Measurements from ENCODE around the gene RENBP. TPM values are rescaled to one million over a fixed set of nuclear protein-coding genes. Genes with fewer than 3 reads are reported as not detected.
"Not testable (repeated sequence)": the region's sequence is repeated elsewhere in the genome, so short reads cannot be mapped to it uniquely, and the experiment has no call there.

RENBP gene
- polyA plus RNA-seq, 3 donors = 2.7 to 125 (median 3.8) TPM

DNA sequence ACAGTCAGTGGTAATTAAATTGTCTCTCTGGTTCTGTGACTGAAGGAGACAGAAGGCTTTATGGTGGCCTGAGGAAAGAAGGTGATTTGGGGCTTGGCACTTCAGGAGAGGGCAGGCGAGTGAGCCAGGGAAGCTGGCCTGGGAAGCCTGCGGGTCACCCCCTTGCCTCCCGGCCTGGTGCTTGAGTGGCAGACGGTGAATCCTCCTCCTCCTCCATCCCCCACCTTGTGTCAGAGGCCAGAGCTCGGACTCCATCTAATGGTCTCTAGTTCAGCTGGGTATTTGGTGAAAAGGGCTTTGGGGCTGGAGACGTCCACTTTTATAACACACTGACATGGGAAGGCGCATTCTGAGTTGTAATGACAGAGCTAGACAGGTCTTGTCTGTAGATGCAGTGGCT is 36.8 kb upstream of the RENBP start:
- Histone ChIP-seq H3K9ac (ENCODE audit: insufficient read depth, low read length, poor library complexity, severe bottlenecking) (peak overlapping the region; percentile 44), H3K4me2 (replicated peaks; ENCODE audit: extremely low read depth, low read length, poor library complexity, severe bottlenecking) (peak overlapping the region; percentile 42), H3K4me3 (replicated peaks in 1 of 3; ENCODE audit: low read depth in 2 of 3, low read length in 3 of 3) (peak overlapping the region in 1 of 3 experiments; percentile 20), H4K20me1 (ENCODE audit: insufficient read depth, low read length) (peaks cover 24% of the 10 kb centered on the region), H2AFZ (ENCODE audit: insufficient read depth, low read depth, low read length, poor library complexity, severe bottlenecking) (peak overlapping the region; percentile 57), H3K79me2 (ENCODE audit: insufficient read depth, low read length) (peaks cover 9% of the 10 kb centered on the region), H3K36me3 (replicated peaks in 1 of 2; ENCODE audit: control insufficient read depth in 1 of 2, insufficient read depth in 2 of 2, low read length in 2 of 2) (no peaks in the 10 kb centered on the region), H3K27ac (ENCODE audit: low read depth in 1 of 2, low read length in 2 of 2) (peak overlapping the region; percentile 88 to 92), H3K9me3 (replicated peaks in 1 of 2; ENCODE audit: control insufficient read depth in 1 of 2, insufficient read depth in 1 of 2, low read length in 2 of 2) (no peaks in the 10 kb centered on the region), H3K4me1 (ENCODE audit: control insufficient read depth in 1 of 2, insufficient read depth in 2 of 2, low read length in 2 of 2) (peaks cover 58 to 61% of the 10 kb centered on the region in 2 donors), H3K27me3 (ENCODE audit: control insufficient read depth in 2 of 2, insufficient read depth in 2 of 2, low read length in 2 of 2) (no peaks in the 10 kb centered on the region)
- H3K27me3 Mint-ChIP-seq (ENCODE audit: low read depth in 3 of 3) = peaks cover 0 to 60% (median 2%) of the 10 kb centered on the region in 3 donors
- H3K4me1 Mint-ChIP-seq = peaks cover 53% of the 10 kb centered on the region
- H3K27ac Mint-ChIP-seq = peak overlapping the region; percentile 89 to 99 (median 96)
- H3K36me3 Mint-ChIP-seq = peaks cover 5 to 6% of the 10 kb centered on the region in 2 donors
- no peak for TF ChIP-seq CTCF (IDR thresholded peaks at IDR 0.05)
- WGBS (ENCODE audit: insufficient coverage) = no CpG with 5 or more reads among the region's 7 CpGs
- peak overlapping the region in 1 of 2 donors; percentile 70 for H3K4me3 Mint-ChIP-seq
- DNase-seq = no peak
- intact Hi-C loops (cut with micrococcal nuclease) = no loop called here
- H3K9me3 Mint-ChIP-seq = peaks cover 0 to 20% (median 0%) of the 10 kb centered on the region in 7 donors

- Mint-ChIP-seq H3K27me3 (ENCODE audit: low read depth in 3 of 3) (peaks cover 0 to 57% (median 2%) of the 10 kb centered on the region in 3 donors), H3K4me1 (peaks cover 50% of the 10 kb centered on the region), H3K9me3 (peaks cover 0 to 17% (median 0%) of the 10 kb centered on the region in 7 donors), H3K27ac (peak overlapping the region; percentile 20 to 99 (median 66))
- H3K4me3 Mint-ChIP-seq; H3K9ac ChIP-seq (ENCODE audit: insufficient read depth, low read length, poor library complexity, severe bottlenecking); H2AFZ ChIP-seq (ENCODE audit: insufficient read depth, low read depth, low read length, poor library complexity, severe bottlenecking); H3K4me3 ChIP-seq (replicated peaks in 1 of 3; ENCODE audit: low read depth in 2 of 3, low read length in 3 of 3); DNase-seq; H3K9me3 ChIP-seq (replicated peaks in 1 of 2; ENCODE audit: control insufficient read depth in 1 of 2, insufficient read depth in 1 of 2, low read length in 2 of 2); H3K36me3 Mint-ChIP-seq; intact Hi-C loops (cut with micrococcal nuclease); H3K36me3 ChIP-seq (replicated peaks in 1 of 2; ENCODE audit: control insufficient read depth in 1 of 2, insufficient read depth in 2 of 2, low read length in 2 of 2); H3K4me2 ChIP-seq (replicated peaks; ENCODE audit: extremely low read depth, low read length, poor library complexity, severe bottlenecking); H3K27me3 ChIP-seq (ENCODE audit: control insufficient read depth in 2 of 2, insufficient read depth in 2 of 2, low read length in 2 of 2): not testable (repeated sequence)
- WGBS (ENCODE audit: insufficient coverage) = no CpG with 5 or more reads among the region's 10 CpGs
- Histone ChIP-seq H4K20me1 (ENCODE audit: insufficient read depth, low read length) (peaks cover 24% of the 10 kb centered on the region), H3K27ac (ENCODE audit: low read depth in 1 of 2, low read length in 2 of 2) (peak overlapping the region; percentile 88 to 92), H3K4me1 (ENCODE audit: control insufficient read depth in 1 of 2, insufficient read depth in 2 of 2, low read length in 2 of 2) (peaks cover 49 to 54% of the 10 kb centered on the region in 2 donors), H3K79me2 (ENCODE audit: insufficient read depth, low read length) (peaks cover 16% of the 10 kb centered on the region)
Measured at GRCh38 chrX:153980394-153980793, 36.0 kb upstream of the RENBP start.

All from CD14-positive monocyte (primary cell).